Measurements from ENCODE around the gene MAP3K7.
"Not testable (repeated sequence)": the region's sequence is repeated elsewhere in the genome, so short reads cannot be mapped to it uniquely, and the experiment has no call there.

MAP3K7 gene

DNA sequence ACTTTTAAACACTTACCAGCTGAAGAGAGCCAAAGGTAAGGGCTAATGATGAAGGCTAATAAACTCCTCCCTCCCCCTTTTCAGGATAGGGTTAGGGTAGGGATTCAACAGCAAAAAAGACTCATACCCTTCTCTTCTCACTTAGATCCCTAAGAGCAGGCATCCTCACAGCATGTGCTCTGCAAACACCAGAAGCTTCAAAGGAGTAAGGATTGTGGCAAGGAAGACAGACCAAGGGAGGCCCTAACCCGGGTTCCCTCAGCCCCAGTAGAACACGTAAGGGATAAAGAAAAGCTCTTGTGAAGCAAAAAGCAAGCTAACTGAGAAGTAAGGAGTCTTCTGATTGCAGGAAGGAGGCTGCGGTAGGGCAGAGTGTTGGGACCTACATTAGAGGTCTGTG, 11.6 kb downstream of the MAP3K7 start:
- DNase-seq = no peak

DNA sequence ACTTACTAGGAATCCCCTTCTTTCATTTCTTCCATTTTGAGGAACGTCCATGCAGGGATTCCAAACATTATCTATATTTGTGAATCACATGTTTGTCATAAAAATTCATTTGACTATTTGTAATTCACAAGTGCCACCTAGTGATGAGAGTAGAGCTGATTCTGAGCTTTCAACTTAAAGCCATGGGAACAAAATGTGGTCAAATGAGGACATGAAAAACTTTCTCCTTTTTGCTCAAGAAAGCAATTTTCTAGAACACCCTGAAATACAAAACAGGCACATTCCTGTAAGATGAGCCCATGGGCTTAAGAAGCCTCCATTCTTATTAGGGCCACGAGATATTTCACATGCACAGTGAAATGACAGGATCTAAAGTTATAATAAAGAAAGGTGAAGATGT, 12.3 kb downstream of the MAP3K7 start:
- DNase-seq = no peak

- DNase-seq = no peak
These were observed 13.2 kb downstream of the MAP3K7 start for GRCh38 chr6:90573624-90574023.

DNA sequence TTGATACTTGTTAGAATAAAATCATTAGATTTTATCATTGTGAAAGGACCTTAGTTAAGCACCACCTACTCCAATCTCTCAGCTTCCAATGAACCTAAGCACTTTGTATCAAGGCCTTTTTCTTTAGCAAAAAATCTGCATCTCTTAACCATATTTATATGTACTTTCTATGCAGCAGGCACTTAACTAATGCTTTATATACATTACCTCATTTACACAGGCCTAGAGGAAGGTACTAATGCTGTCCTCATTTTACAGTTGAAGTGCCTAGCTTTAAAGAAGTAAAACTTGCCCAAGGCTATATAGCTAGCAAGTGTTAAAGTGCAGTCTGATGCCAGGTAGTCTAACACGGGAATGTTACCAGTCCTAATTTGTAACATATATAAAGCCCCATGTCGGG, 14.0 kb downstream of the MAP3K7 start:
- no peak for DNase-seq

DNA sequence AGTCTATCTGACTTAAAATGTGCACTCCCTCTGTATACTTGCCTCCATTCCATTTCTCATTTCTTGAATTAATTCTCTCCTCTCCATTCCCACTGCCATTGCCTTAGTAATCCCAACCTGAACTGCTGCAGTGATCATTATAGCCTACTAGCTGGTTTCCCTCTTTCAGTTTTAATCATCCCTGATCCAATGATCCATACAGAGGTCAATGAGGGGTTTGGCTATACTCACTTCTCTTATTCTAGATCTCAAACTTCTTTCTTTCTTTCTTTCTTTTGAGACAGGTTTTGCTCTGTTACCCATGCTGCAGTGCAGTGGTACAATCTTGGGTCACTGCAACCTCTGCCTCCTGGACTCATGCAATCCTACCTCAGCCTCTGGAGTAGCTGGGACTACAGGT, 17.6 kb downstream of the MAP3K7 start:
- no peak for DNase-seq

GRCh38 chr6:90567682-90568081, 19.2 kb downstream of the MAP3K7 start:
- DNase-seq = not testable (repeated sequence)

DNA sequence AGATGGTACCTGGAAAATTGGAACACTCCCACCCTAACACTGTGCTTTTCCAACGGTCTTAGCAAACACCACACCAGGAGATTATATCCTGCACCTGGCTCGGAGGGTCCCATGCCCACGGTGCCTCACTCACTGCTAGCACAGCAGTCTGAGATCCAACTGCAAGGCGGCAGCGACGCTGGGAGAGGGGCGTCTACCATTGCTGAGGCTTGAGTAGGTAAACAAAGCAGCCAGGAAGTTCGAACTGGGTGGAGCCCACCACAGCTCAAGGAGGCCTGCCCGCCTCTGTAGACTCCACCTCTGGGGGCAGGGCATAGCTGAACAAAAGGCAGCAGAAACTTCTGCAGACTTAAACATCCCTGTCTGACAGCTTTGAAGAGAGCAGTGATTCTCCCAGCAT, 24.5 kb downstream of the MAP3K7 start:
- not testable (repeated sequence) for DNase-seq

DNA sequence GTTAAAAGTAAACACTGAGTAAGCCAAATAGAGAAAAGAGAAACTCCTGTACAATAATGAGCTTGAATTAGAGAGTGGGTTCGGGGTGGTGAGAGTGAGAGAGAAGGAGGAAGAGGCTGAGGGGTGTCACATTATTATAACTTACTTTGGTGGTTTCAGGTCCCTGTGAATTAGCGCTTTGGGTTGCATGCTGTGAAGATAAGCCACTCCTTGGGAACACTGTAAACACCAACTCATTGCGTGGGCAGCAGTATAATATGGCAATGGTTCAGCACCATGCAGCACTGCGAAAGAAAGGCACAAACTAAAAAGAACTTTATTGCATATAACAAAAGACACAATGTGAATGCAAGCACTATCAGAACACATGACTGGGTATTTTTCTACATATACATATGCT, 26.9 kb downstream of the MAP3K7 start:
- DNase-seq = no peak

DNA sequence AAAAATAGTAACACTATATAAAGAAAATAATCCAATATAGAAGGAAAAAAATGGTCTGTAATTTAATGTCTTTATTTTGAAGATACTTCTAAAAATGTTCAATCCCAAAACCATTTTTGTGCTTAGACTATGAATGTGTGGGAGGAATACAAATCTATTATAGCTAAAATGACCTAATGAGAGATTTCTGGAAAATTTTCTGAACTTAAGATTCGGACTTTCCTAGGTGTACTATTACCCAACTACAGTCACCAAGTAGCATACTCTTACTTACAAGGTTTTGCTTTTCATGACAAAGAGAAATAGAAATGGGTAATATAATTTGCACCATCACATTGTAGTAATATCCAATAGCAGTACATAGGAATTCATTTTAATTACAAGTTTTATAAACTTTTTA, 29.9 kb downstream of the MAP3K7 start:
- no peak for DNase-seq

GRCh38 chr6:90547991-90548390, 38.9 kb downstream of the MAP3K7 start:
- no peak for DNase-seq

GRCh38 chr6:90547079-90547478, 39.8 kb downstream of the MAP3K7 start:
- DNase-seq = no peak

- DNase-seq = no peak
These were observed 41.4 kb downstream of the MAP3K7 start for GRCh38 chr6:90545448-90545847.

GRCh38 chr6:90544741-90545140, 42.1 kb downstream of the MAP3K7 start:
- DNase-seq = no peak

DNA sequence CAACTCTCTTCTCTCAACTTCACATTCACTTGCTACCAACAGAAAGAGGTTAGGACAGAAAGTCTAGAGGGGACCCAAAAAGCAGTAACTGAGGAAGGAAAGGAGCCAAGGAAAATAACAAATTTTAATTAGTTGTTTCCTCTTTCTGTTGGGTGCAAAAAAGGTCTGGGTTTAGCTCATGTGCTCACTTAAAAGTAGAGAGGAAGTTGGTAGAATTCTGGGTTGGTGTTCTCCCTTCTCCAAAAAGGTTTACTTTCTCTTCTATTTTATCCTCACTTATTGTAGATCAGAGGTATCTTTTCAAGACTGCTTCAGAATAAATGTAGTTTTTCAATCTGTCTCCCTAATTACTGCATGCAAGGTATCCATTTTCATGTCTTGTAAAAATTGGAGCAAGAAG, 42.8 kb downstream of the MAP3K7 start:
- no peak for DNase-seq

DNA sequence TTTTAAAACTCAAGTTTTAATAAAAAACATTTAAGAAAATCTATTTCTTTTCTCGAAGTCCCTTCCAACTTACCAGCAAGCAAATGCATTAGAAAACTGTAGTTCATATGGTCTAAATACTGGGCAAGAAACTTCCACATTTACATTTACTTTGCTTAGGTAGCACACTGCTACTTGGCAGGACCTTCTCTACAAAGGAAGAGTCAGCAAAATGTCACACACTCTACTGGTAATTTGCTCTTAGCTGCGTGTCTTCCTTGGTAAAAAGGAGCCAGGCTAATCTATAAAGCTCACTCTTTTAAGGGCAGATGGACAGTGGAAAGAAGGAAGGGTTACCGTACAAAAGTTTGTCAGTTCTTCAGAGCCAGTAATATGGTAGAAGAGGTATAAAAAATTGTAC, 45.7 kb downstream of the MAP3K7 start:
- no peak for DNase-seq

GRCh38 chr6:90538278-90539046, 48.4 kb downstream of the MAP3K7 start:
- DNase-seq = peak; percentile 5

DNA sequence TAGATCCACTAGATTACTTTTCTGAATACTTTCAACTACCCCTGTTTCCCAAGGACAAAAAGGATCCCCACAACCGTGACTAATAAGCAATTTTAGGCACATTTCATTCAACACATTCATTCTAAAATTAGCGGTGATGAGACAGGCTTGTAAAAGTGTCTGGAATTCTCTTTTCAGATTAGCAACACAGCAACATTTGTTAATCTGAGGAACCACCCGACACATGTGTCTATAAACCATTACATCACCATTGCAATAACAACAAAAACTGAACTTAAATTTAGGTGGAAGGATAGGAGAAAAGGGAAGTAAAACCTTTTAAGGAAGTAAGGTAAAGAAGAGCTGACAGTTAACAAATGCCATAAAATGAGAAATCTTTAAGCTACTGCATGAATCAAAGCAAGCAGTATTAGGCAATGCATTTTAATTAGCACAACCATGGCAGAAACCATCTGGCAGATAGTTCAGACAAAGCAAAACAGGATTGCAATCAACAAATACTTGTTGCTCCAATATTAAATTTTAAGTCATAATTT, 49.1 kb downstream of the MAP3K7 start:
- peak; percentile 64 for DNase-seq

GRCh38 chr6:90537027-90537426, 49.8 kb downstream of the MAP3K7 start:
- no peak for DNase-seq

GRCh38 chr6:90536520-90536919, 50.4 kb downstream of the MAP3K7 start:
- no peak for DNase-seq

GRCh38 chr6:90534337-90535025, 52.4 kb downstream of the MAP3K7 start:
- DNase-seq = no peak

- DNase-seq = no peak
These were observed 53.1 kb downstream of the MAP3K7 start for GRCh38 chr6:90533615-90534336.

DNA sequence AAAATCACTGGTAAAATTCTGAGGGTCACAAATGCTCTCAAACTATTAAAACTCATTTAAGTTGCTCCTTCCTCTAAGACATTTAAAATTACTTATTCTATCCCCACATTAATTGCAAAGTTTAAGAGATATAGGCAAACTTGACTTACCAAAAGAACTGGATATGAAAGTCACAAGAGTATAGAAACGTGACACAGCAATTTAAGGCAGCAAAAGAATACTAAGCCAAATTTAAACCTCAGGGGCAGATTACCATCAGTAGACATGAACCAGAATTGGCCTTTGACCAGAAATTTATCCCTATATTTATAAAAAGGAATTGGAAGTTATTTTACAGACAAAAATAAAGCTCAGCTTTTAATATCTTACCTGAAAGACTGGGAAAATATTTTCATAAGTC, 56.0 kb downstream of the MAP3K7 start:
- no peak for DNase-seq

DNA sequence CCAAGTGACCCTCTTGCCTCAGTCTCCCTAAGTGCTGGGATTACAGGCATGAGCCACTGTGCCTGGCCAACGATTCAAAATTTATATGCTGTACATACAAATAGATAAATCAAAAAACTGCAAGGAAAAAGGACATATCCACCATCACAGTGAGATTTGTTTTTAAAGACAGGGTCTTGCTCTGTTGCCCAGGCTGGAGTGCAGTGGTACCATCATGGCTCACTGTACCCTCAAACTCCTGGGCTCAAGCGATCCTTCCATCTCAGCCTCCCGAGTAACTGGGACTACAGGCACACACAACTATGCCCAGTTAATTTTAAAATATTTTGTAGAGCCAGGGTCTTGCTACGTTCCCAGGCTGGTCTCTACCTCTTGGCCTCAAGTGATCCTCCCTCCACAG, 61.5 kb downstream of the MAP3K7 start:
- DNase-seq = no peak

All from NCI-H82 (cell line).